ENCODE data around the gene SMIM43.

GRCh38 chr4:121814756-121815155 is 49.8 kb upstream of the SMIM43 start:
- TF ChIP-seq SP1 (IDR thresholded peaks at IDR 0.05): no peak
- TF ChIP-seq ELF4 (IDR thresholded peaks at IDR 0.05): no peak
- TF ChIP-seq FOXM1 (IDR thresholded peaks at IDR 0.05; ENCODE audit: borderline replicate concordance): no peak

Data from HEK293T (cell line).